ENCODE measurements around the gene FBXO28.

The FBXO28 gene

GRCh38 chr1:224067621-224068457, 46.1 kb upstream of the FBXO28 start:
- Histone ChIP-seq H2AK5ac (ENCODE audit: low read length, severe bottlenecking) (peak overlapping the region; percentile 97), H3K79me1 (replicated peaks; ENCODE audit: low read length, poor library complexity, severe bottlenecking) (no peaks in the 10 kb centered on the region), H3K27me3 (ENCODE audit: control insufficient read depth in 1 of 2, insufficient read depth in 1 of 2, low read length in 2 of 2) (peaks cover 0 to 11% of the 10 kb centered on the region in 2 experiments), H3K27ac (ENCODE audit: low read length, poor library complexity, severe bottlenecking) (peak overlapping the region; percentile 96), H3K4ac (ENCODE audit: low read depth in 1 of 2, low read length in 2 of 2) (no peak overlapping the region), H2BK12ac (ENCODE audit: low read length in 2 of 2) (peak overlapping the region in 1 of 2 experiments; percentile 32), H2BK120ac (ENCODE audit: low read depth, low read length) (no peak overlapping the region), H2AFZ (ENCODE audit: low read depth, low read length) (peak overlapping the region; percentile 42), H3K4me2 (ENCODE audit: low read length, poor library complexity, severe bottlenecking) (peak overlapping the region; percentile 67), H3K9me3 (ENCODE audit: control insufficient read depth, low read length) (peaks cover 2% of the 10 kb centered on the region), H3K4me1 (ENCODE audit: control insufficient read depth, insufficient read depth, low read depth, low read length) (peaks cover 7% of the 10 kb centered on the region), H3K36me3 (ENCODE audit: control insufficient read depth in 1 of 2, insufficient read depth in 2 of 2, low read depth in 1 of 2, low read length in 2 of 2) (no peaks in the 10 kb centered on the region), H3K14ac (ENCODE audit: low read length in 2 of 2) (no peak overlapping the region), H4K91ac (ENCODE audit: low read length) (no peak overlapping the region), H3K23ac (ENCODE audit: low read length in 2 of 2) (no peak overlapping the region), H3K9ac (ENCODE audit: low read length) (peak overlapping the region; percentile 24), H3K4me3 (ENCODE audit: insufficient read depth in 1 of 2, low read depth in 1 of 2, low read length in 2 of 2) (no peak overlapping the region), H2BK15ac (ENCODE audit: low read depth, poor library complexity, severe bottlenecking) (no peak overlapping the region), H2BK5ac (ENCODE audit: low read depth, low read length, poor library complexity, severe bottlenecking) (peak overlapping the region; percentile 90), H3K18ac (ENCODE audit: low read depth in 1 of 2, low read length in 2 of 2) (no peak overlapping the region), H4K8ac (ENCODE audit: low read length) (no peak overlapping the region)
- DNase-seq: peak; percentile 50
- 88% methylated on average over 2 of the region's 3 CpGs for WGBS

- Histone ChIP-seq H2BK5ac (ENCODE audit: low read depth, low read length, poor library complexity, severe bottlenecking) (peak overlapping the region; percentile 90), H2AFZ (ENCODE audit: low read depth, low read length) (no peak overlapping the region), H3K23ac (ENCODE audit: low read length in 2 of 2) (no peak overlapping the region), H3K9me3 (ENCODE audit: control insufficient read depth, low read length) (peaks cover 2% of the 10 kb centered on the region), H4K8ac (ENCODE audit: low read length) (no peak overlapping the region), H3K18ac (ENCODE audit: low read depth in 1 of 2, low read length in 2 of 2) (no peak overlapping the region), H2BK120ac (ENCODE audit: low read depth, low read length) (no peak overlapping the region), H3K9ac (ENCODE audit: low read length) (no peak overlapping the region), H3K79me1 (replicated peaks; ENCODE audit: low read length, poor library complexity, severe bottlenecking) (no peaks in the 10 kb centered on the region), H3K4me2 (ENCODE audit: low read length, poor library complexity, severe bottlenecking) (peak overlapping the region; percentile 67), H2BK15ac (ENCODE audit: low read depth, poor library complexity, severe bottlenecking) (no peak overlapping the region), H3K4me1 (ENCODE audit: control insufficient read depth, insufficient read depth, low read depth, low read length) (peaks cover 7% of the 10 kb centered on the region), H3K36me3 (ENCODE audit: control insufficient read depth in 1 of 2, insufficient read depth in 2 of 2, low read depth in 1 of 2, low read length in 2 of 2) (no peaks in the 10 kb centered on the region), H3K4me3 (ENCODE audit: insufficient read depth in 1 of 2, low read depth in 1 of 2, low read length in 2 of 2) (no peak overlapping the region), H3K14ac (ENCODE audit: low read length in 2 of 2) (no peak overlapping the region), H2BK12ac (ENCODE audit: low read length in 2 of 2) (peak overlapping the region in 1 of 2 experiments; percentile 32), H2AK5ac (ENCODE audit: low read length, severe bottlenecking) (peak overlapping the region; percentile 97), H3K4ac (ENCODE audit: low read depth in 1 of 2, low read length in 2 of 2) (no peak overlapping the region), H4K91ac (ENCODE audit: low read length) (no peak overlapping the region), H3K27me3 (ENCODE audit: control insufficient read depth in 1 of 2, insufficient read depth in 1 of 2, low read length in 2 of 2) (peaks cover 0 to 8% of the 10 kb centered on the region in 2 experiments), H3K27ac (ENCODE audit: low read length, poor library complexity, severe bottlenecking) (peak overlapping the region; percentile 96)
- 81% methylated on average over 4 of the region's 4 CpGs for WGBS
- DNase-seq: no peak
Observed at GRCh38 chr1:224068458-224069072, 45.3 kb upstream of the FBXO28 start.

- WGBS: 96% methylated on average over 2 of the region's 3 CpGs
Observed at GRCh38 chr1:224069138-224069537, 44.8 kb upstream of the FBXO28 start.

GRCh38 chr1:224070521-224070920, 43.4 kb upstream of the FBXO28 start:
- Histone ChIP-seq H3K14ac (ENCODE audit: low read length in 2 of 2) (no peak overlapping the region), H3K23ac (ENCODE audit: low read length in 2 of 2) (no peak overlapping the region)

More at GRCh38 chr1:224069138-224069537, 44.8 kb upstream of the FBXO28 start:
- no peak overlapping the region for H4K8ac ChIP-seq (ENCODE audit: low read length)
- peak overlapping the region; percentile 59 for H2AK5ac ChIP-seq (ENCODE audit: low read length, severe bottlenecking)
- no peak overlapping the region for H3K4me3 ChIP-seq (ENCODE audit: insufficient read depth in 1 of 2, low read depth in 1 of 2, low read length in 2 of 2)
- H4K91ac ChIP-seq (ENCODE audit: low read length): no peak overlapping the region
- H2BK12ac ChIP-seq (ENCODE audit: low read length in 2 of 2): no peak overlapping the region
- H3K9ac ChIP-seq (ENCODE audit: low read length): no peak overlapping the region
- no peak overlapping the region for H2AFZ ChIP-seq (ENCODE audit: low read depth, low read length)
- no peak for DNase-seq
- no peak overlapping the region for H3K4me2 ChIP-seq (ENCODE audit: low read length, poor library complexity, severe bottlenecking)
- no peak overlapping the region for H3K23ac ChIP-seq (ENCODE audit: low read length in 2 of 2)
- H3K27me3 ChIP-seq (ENCODE audit: control insufficient read depth in 1 of 2, insufficient read depth in 1 of 2, low read length in 2 of 2): peaks cover 0 to 4% of the 10 kb centered on the region in 2 experiments
- H2BK120ac ChIP-seq (ENCODE audit: low read depth, low read length): no peak overlapping the region
- no peaks in the 10 kb centered on the region for H3K36me3 ChIP-seq (ENCODE audit: control insufficient read depth in 1 of 2, insufficient read depth in 2 of 2, low read depth in 1 of 2, low read length in 2 of 2)
- no peak overlapping the region for H3K14ac ChIP-seq (ENCODE audit: low read length in 2 of 2)
- H3K4ac ChIP-seq (ENCODE audit: low read depth in 1 of 2, low read length in 2 of 2): no peak overlapping the region
- H2BK15ac ChIP-seq (ENCODE audit: low read depth, poor library complexity, severe bottlenecking): no peak overlapping the region
- no peaks in the 10 kb centered on the region for H3K79me1 ChIP-seq (replicated peaks; ENCODE audit: low read length, poor library complexity, severe bottlenecking)
- H3K18ac ChIP-seq (ENCODE audit: low read depth in 1 of 2, low read length in 2 of 2): no peak overlapping the region
- peak overlapping the region; percentile 29 for H3K27ac ChIP-seq (ENCODE audit: low read length, poor library complexity, severe bottlenecking)
- H2BK5ac ChIP-seq (ENCODE audit: low read depth, low read length, poor library complexity, severe bottlenecking): no peak overlapping the region
- H3K4me1 ChIP-seq (ENCODE audit: control insufficient read depth, insufficient read depth, low read depth, low read length): peaks cover 7% of the 10 kb centered on the region
- H3K9me3 ChIP-seq (ENCODE audit: control insufficient read depth, low read length): peaks cover 2% of the 10 kb centered on the region

More at GRCh38 chr1:224070521-224070920, 43.4 kb upstream of the FBXO28 start:
- Histone ChIP-seq H3K4me3 (ENCODE audit: insufficient read depth in 1 of 2, low read depth in 1 of 2, low read length in 2 of 2) (no peak overlapping the region), H3K79me1 (replicated peaks; ENCODE audit: low read length, poor library complexity, severe bottlenecking) (no peaks in the 10 kb centered on the region), H3K4ac (ENCODE audit: low read depth in 1 of 2, low read length in 2 of 2) (no peak overlapping the region), H3K9ac (ENCODE audit: low read length) (no peak overlapping the region), H2AFZ (ENCODE audit: low read depth, low read length) (no peak overlapping the region), H2BK120ac (ENCODE audit: low read depth, low read length) (no peak overlapping the region), H4K8ac (ENCODE audit: low read length) (no peak overlapping the region), H3K4me1 (ENCODE audit: control insufficient read depth, insufficient read depth, low read depth, low read length) (peaks cover 4% of the 10 kb centered on the region), H3K18ac (ENCODE audit: low read depth in 1 of 2, low read length in 2 of 2) (no peak overlapping the region), H3K4me2 (ENCODE audit: low read length, poor library complexity, severe bottlenecking) (no peak overlapping the region), H2BK12ac (ENCODE audit: low read length in 2 of 2) (no peak overlapping the region), H3K27me3 (ENCODE audit: control insufficient read depth in 1 of 2, insufficient read depth in 1 of 2, low read length in 2 of 2) (peaks cover 0 to 4% of the 10 kb centered on the region in 2 experiments), H3K9me3 (ENCODE audit: control insufficient read depth, low read length) (peaks cover 2% of the 10 kb centered on the region), H4K91ac (ENCODE audit: low read length) (no peak overlapping the region), H2BK15ac (ENCODE audit: low read depth, poor library complexity, severe bottlenecking) (no peak overlapping the region), H2AK5ac (ENCODE audit: low read length, severe bottlenecking) (peak overlapping the region; percentile 53), H3K36me3 (ENCODE audit: control insufficient read depth in 1 of 2, insufficient read depth in 2 of 2, low read depth in 1 of 2, low read length in 2 of 2) (no peaks in the 10 kb centered on the region), H3K27ac (ENCODE audit: low read length, poor library complexity, severe bottlenecking) (no peak overlapping the region), H2BK5ac (ENCODE audit: low read depth, low read length, poor library complexity, severe bottlenecking) (no peak overlapping the region)
- DNase-seq: no peak
- WGBS: 78% methylated on average over 2 of the region's 2 CpGs
